Sigmoid colon (tissue), 4 donors: Measurements from ENCODE around the gene TTI1.

ENCODE experiments used
- POLR2A ChIP-seq, 2 donors: fragments of 450-650 bp; IDR thresholded peaks; one replicate each; pipeline ENCODE4 v1.6.1; 2016; ENCODE audit warnings: antibody characterized with exemption in 2 of 2, mild to moderate bottlenecking in 2 of 2, moderate library complexity in 2 of 2
- POLR2AphosphoS5 ChIP-seq, 4 donors: sonication (generic); formaldehyde crosslinking; IDR thresholded peaks; one replicate each; pipeline ENCODE4 v1.6.1; 2017; ENCODE audit warnings: antibody characterized with exemption in 4 of 4
- TF ChIP-seq, protein P1 (sequence below), 4 experiments: fragments of 450-650 bp in 3 of 4; fragments of 200-600 bp in 1 of 4; IDR thresholded peaks; one replicate each; pipeline ENCODE4 v1.5.1; 2016 to 2019; ENCODE audit warnings: antibody characterized with exemption in 4 of 4, mild to moderate bottlenecking in 3 of 4, moderate library complexity in 2 of 4

DNA sequence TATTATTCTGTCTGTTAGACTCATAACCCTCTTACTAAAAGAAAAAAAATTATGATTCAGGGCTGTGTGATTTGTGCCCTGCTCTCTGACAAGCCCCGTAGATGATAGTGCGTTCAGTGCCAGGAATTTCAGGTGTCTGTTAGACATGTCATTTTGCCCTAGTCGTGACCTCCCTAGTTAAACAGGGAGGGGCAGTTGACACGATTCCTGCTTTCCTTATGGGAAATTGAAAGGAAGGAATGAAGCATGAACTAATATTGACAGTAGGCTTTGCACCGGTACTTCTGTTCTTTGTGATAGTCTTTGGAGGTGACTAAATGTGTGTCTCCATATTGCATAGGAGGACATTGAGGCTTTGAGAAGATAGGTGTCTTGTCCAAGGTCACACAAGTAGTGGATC, 26.6 kb upstream of the TTI1 start:
- TF ChIP-seq POLR2A (IDR thresholded peaks at IDR 0.05) = no peak
- TF ChIP-seq, protein P1, sequence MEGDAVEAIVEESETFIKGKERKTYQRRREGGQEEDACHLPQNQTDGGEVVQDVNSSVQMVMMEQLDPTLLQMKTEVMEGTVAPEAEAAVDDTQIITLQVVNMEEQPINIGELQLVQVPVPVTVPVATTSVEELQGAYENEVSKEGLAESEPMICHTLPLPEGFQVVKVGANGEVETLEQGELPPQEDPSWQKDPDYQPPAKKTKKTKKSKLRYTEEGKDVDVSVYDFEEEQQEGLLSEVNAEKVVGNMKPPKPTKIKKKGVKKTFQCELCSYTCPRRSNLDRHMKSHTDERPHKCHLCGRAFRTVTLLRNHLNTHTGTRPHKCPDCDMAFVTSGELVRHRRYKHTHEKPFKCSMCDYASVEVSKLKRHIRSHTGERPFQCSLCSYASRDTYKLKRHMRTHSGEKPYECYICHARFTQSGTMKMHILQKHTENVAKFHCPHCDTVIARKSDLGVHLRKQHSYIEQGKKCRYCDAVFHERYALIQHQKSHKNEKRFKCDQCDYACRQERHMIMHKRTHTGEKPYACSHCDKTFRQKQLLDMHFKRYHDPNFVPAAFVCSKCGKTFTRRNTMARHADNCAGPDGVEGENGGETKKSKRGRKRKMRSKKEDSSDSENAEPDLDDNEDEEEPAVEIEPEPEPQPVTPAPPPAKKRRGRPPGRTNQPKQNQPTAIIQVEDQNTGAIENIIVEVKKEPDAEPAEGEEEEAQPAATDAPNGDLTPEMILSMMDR (IDR thresholded peaks at IDR 0.05) = no peak
- no peak for TF ChIP-seq POLR2AphosphoS5 (IDR thresholded peaks at IDR 0.05)
